ENCODE data around the gene HES5.

DNA sequence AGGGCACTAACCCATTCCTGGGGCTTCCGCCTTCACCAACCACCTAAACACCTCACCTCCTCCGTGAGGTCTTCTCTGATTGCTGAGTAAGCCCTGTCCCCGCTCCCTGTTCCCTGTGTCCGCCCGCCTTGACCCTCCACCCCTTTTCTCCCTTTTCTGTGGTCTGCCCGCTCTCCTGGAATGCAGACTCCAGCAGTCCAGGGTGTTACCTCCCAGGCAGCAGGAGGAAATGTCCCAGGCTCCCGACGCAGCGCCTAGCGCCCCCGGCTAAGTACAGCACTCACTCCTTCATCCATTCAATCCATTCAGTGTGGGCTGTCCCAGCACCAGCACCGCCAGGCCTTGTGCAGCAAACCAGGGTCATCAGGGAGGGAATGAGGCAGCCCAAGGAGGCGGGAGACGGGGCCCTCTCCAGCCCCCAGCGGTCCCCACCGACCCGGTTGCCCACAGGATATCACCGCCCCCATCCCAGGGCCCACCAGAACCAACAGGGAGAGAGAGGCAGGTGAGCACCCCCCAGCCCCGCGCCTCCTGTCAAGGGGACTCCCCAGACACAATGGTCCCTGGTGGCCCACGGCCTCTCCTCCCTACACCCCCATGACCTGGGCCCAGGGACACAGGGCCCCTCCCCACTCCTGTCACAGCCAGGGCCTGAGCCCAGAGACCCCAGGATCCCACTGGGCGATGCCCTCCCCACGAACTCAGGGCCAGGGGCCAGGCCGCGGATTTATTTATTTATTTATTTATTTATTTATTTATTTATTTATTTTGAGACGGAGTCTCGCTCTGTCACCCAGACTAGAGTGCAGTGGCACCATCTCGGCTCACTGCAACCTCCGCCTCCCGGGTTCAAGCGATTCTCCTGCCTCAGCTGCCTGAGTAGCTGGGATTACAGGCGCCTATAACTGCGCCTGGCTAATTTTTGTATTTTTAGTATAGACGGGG, 36.3 kb upstream of the HES5 start:
- TF ChIP-seq, protein P1, sequence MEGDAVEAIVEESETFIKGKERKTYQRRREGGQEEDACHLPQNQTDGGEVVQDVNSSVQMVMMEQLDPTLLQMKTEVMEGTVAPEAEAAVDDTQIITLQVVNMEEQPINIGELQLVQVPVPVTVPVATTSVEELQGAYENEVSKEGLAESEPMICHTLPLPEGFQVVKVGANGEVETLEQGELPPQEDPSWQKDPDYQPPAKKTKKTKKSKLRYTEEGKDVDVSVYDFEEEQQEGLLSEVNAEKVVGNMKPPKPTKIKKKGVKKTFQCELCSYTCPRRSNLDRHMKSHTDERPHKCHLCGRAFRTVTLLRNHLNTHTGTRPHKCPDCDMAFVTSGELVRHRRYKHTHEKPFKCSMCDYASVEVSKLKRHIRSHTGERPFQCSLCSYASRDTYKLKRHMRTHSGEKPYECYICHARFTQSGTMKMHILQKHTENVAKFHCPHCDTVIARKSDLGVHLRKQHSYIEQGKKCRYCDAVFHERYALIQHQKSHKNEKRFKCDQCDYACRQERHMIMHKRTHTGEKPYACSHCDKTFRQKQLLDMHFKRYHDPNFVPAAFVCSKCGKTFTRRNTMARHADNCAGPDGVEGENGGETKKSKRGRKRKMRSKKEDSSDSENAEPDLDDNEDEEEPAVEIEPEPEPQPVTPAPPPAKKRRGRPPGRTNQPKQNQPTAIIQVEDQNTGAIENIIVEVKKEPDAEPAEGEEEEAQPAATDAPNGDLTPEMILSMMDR (conservative IDR thresholded peaks at IDR 0.05; ENCODE audit: low read depth, low read length) = no peak
- TF ChIP-seq POLR2A (IDR thresholded peaks at IDR 0.05; ENCODE audit: low read depth, low read length) (no peak), RAD21 (IDR thresholded peaks at IDR 0.05; ENCODE audit: low read length) (no peak), SMC3 (IDR thresholded peaks at IDR 0.05; ENCODE audit: low read depth, low read length) (no peak)
- TF ChIP-seq, protein P2, sequence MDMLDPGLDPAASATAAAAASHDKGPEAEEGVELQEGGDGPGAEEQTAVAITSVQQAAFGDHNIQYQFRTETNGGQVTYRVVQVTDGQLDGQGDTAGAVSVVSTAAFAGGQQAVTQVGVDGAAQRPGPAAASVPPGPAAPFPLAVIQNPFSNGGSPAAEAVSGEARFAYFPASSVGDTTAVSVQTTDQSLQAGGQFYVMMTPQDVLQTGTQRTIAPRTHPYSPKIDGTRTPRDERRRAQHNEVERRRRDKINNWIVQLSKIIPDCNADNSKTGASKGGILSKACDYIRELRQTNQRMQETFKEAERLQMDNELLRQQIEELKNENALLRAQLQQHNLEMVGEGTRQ (IDR thresholded peaks at IDR 0.05; ENCODE audit: low read depth, low read length) = no peak
